OCI-M2 (cell line): ENCODE measurements around the gene CSRP3.

ENCODE experiments used
- DNase-seq: peaks from one replicate; lab custom pipeline; 2025; ENCODE audit not compliant: unreplicated experiment; lab: John Stamatoyannopoulos, UW

The CSRP3 gene

DNA sequence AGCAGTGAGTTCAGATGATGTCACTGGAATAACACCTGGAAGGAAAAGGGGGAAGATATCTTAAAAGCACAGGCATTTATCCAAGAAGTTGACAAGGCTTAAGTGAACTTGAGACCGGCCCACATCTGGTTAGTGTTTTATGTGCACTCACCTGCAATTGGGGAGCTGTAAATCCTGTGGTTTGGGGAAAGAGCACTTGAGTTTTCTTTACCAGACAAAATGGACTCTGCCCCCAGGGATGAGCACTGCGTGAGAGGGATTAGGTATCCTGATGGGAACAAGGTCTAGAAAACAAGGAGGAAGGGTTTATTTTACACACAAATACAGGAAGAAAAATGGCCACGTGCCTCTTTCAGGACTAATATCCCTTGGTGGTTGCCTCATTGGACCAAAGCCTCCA lies 23.8 kb upstream of the CSRP3 start:
- no peak for DNase-seq

DNA sequence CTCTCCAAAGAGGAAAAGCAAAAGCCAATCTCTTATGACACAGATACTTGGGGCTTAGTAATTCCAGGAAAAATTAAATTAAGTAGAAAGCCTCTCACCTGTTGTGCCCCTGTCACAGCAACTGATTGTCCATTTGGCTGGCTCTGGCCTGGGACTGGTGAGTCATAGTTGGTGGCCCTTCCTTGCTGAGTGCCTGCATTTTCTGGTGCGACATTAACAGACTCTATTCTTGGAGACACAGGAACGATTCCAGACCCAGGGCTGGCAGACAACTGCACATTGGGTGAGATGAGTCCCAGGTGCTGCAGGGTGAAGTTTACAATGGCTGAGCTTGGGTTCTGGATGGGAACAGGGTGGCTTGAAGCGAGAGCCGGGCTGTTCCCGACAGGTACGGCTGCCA lies 23.3 kb upstream of the CSRP3 start:
- no peak for DNase-seq

DNA sequence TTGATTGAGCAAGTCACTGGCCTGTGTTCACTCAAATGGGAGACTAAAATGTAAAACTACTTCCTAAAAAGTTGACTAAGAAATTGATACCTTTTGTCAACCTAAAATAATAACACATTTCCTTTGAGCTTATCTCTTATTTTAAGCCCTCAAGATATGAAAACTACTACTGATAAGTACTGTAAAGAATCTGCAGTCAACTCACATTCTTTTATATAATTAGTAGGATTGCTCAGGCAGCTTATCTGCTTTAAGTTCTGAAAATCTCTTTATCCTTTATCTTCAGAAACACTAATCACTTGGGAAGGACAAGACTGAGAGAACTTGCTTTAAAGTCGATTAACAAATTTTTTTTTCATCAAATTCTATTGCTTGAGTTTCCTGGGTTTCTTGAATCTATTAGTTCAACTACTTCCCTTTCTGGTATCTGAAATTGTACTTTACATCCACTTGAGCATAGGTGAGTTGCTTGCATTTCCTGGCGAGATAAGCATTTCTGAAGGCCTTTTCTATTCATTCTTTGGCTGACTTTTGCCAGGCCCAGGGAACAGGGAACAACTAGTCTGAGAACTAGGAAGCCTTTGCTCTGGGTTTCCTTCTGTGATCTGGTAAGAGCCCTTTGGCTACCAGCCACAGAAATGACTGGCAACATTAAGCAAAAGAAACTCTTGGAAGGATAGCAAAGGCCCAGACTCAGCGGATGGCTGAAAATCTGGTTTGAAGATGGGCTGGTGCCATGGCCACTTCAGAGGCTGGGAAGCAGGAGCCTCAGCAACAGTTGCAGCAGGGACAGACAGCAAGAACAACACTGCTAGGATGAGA lies 19.3 kb upstream of the CSRP3 start:
- no peak for DNase-seq

DNA sequence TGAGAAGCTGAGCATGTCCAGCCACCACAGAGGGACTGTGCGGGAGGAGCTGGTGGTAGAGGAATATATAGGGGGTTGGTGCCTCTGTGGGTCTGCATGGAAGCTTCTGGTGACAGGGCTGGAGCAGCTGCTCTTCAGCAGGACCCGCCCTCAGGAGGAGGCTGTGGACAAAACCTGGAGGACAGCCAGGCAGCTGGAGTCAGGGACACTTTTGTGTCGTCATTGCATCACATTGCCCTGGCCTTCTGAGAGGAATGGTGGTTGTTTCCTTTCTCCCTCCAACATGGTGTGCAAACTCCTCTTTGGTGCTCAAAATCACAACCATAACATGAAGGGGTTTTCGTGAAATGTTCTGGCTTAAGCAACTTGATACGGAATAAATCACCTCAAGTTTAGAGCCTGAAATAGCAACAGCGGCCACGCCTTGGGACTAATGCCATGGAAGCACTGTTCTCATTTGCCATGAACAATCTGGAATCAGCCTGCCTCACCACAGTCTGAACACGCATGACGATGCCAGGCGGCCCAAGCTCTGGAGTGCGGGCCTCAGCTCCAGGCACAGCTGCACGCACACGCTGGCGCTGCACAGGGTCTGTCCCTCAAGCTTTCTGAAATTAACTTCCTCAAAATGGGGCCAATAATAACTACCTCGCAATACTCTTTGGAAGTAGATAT lies 17.1 kb upstream of the CSRP3 start:
- no peak for DNase-seq

DNA sequence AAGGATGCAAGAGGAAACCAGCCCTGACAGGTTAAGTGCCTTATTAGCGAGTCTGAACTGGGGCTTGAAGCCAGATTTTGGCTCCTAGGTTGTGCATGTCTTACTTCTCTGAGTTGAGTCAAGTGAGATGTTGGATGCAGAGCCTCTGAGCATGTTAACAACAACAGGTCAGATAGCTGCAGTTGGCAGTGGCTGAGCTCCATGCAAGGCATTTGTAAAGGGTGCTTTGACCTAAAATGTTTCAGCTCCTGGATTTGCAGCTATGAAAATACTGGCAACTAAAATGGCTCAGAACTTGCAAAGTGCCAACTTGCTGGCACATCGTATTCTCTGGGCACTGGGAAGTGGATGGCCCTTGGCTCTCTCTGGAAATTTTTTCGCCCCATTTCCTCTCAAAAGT lies 16.4 kb upstream of the CSRP3 start:
- no peak for DNase-seq

DNA sequence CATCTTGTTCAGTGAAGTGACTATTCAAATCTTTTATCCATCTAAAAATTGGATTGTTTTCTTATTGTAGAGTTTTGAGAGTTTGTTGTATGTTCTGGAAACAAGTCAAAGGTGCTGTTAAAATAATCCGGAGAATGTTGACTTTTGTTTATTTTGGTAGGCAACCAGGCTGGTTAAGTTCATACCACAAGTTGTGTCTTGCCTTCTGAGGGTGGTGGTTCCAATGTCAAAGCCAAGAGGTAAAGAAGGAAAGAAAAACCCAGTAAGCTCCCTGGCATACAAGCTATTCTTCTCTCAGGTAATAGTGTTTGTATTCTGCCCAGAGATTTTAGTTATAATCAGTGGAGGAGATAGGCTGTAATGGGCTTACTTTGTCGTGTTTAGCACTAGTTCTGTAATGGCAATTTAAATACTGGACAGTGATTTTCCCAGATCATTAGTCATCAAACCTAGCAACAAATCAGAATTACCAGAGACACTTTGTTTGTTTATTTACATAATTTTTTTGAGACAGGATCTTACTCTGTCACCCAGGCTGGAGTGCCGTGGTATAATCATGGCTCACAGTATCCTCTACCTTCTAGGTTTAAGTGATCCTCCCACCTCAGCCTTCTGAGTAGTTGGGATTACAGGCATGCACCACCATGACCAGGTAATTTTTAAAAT lies 15.1 kb upstream of the CSRP3 start:
- no peak for DNase-seq

DNA sequence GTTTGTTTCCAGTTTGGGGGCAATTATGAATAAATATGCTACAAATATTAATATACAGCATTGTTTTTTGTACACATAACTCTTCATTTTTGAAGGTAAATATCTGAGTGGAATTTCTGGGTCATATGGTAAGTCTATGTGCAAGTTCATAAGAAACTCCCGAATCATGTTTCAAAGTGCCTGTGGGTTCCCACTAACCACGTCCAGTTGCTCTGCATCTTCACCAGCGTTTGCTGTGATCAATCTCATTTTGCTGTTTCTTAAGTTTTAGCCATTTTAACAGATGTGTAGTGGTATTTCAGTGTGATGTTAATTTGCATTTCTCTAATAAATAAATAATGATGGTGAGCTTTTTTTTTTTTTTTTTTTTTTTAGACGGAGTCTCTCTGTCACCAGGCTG lies 14.2 kb upstream of the CSRP3 start:
- DNase-seq = no peak

DNA sequence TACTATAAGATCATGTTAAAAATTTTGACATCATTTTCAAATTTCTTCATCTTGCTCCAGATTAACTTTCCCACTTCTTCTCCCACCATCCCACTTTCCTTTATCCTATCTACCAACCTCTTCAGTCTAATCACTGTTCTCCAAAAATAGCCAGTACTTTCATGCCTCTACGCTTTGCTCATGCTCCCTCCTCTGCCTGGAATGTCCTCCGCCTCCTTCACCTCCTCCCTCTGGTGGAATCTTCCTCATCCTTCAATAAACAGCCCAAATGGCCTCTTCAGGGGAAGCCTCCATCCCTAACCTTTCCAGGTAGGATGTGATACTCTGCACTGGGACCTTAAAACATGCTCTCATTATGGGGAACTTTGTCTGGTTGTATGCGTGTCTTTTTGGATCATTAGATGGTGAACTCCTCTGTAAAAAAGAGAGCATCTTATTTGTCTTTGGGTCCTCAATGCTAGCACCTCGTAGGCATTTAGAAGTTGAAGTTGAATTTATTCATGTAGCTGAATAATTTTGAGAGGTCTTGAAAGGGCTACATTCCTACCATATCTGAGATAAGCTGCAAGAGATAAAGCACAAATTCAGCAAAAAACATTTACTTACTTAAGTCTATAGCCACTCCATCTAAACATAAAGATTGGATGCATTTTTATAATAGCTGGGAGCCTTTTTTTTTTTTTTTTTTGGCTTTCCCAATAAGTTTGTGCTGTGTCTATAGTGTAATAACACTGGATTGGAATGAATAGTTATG lies 8.0 kb upstream of the CSRP3 start:
- DNase-seq = no peak

DNA sequence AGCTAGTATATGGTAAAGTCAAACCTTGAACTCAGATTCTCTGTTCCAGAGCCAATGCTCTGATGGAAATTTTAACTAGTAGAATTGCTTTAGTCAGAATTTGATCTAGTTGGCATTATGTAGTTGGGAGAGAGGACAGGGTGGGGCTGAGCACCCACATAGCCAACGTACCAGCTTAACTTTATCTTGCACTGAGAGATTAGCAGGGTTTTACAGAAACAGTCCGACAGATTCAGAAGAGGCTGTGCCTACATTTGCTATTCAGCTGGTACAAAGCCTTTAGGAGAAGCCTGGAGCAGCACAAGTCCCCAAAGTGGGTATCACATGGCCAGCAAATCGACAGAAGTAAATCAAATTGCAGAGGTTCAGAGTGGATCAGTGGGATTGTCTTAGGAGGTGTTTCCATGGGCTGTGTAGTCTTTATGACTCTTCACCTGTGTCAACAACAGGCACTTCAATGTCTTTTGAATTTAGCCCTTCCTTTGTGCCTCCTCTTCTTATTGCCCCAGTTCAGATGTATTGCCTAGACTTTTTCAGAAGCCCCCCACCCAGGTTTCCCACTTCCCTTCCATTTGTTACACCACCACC lies 7.3 kb upstream of the CSRP3 start:
- DNase-seq = no peak

DNA sequence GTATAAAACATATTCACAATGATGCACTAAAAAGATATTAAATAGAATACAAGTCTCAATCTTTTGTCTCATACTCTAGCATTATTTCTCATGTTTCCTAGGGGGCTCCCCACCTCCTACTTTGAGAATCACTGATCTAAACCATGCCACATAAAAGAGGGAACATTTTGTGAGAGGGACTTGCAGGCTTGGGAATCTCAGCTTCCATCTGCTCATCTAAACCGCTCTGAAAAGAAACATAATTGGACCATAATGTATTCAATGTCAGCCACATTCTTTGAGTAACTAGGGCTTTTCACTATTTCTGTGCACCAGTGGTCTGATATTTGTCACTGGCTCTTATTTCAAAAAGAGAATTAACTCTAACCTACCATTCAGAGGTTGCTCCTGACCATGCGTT lies 6.4 kb upstream of the CSRP3 start:
- DNase-seq = no peak

DNA sequence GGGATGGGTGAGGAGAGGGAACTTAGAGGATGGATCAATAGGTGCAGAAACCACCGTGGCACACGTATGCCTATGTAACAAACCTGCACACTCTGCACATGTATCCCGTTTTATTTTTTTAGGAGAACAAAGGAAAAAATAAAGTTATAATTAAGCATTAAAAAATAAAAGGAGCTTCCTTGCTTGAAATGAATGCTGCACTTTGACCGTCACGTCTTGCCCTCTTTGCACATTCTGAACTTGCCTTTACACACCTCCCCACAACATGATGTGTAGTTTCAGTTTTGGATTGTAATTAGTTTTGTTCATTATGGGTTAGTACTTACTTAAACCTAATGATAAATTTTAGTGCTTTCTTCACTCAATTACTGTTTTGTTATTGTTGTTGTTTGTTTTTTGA lies 3.1 kb upstream of the CSRP3 start:
- DNase-seq = no peak

DNA sequence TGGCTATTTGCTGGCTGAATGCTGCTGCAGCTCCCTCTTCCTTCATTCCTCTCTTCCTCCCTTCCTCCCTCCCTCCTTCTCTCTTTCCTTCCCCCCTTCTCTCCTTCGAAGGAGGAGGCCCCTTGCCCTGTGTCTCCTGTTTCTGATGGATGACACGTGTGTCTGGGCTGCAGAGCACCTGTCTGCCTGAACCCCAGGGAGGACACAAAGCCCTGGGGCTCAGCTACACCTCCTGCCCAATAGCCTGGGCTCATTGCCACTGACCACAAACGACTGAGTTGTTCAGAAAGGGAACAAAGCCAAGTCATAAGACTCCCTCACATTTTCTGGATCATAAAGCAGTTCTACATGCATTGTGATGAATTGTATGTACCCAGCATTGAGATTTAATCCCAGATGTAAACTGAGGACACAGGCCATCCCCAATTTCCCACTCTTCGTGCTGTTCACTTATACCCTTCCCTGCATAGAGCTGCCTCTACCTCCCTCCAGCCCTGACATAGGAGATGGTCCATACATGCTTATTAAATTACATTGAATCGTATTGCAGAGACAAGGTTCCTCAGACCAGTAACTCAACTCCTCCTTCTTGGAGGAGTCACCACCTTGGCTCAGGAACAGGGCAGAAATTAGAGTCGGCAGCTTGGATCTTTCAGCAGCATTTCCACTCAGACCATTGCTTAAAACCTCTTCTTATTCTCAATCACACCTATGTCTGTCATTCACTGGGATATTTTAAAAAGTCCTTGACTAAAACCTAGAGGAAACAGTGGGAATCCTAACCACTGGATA lies 1.2 kb downstream of the CSRP3 start:
- DNase-seq = no peak

DNA sequence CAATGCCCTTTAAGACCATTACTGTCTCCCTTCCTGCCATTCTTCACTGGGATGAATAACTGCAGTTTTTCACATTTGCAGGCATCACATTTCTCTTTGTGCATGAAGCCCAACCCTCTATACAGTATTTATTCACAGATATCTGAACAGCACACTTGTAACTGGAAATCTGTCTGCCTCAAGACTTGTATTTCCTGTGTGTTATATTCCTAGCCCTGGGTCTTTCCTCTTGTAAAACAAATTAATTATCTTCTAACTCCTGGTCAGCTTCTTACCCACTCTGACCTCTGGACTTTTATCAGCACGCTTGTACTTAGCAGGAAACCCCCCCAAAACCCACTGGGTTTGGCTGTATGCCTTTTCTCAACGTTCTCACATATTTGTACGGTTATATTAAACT lies 2.0 kb downstream of the CSRP3 start:
- DNase-seq = no peak

DNA sequence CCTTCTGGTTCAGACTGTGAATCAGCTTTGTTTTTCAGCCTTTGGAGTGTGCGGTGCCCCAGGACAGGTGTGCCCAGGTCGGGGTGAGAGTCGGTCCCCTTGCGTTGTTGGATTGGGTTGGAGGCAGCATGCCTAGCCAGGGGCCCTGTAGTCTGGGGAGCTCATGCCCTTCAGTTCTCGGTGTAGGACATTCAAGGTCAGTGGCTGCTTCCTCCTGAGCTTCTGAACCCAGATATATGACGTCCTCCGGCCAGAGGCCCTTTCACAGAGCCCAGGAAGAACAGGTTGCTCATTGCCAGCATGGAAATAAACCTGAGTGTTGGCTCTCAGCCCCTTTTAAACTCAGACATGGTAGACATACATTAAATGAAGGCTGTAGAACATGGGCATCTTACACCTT lies 2.7 kb downstream of the CSRP3 start:
- DNase-seq = no peak

DNA sequence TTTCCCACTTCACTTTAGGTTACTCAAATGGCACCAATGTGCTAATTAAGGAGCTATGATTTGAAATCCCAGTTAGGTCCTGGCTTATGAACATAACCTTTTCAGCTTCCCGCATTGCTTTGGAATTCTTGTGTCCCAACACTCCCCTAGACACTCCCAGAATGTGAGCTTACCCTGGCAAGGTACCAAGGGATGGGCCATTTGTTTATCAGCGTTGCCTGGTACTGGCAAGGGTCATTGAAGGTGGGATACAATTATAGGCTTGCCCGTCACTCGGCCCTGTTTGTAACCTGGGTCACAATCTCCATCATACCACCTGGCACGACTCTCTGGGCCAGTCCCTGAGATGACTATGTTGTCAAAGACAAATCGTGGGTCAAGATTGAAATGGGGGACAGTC lies 5.4 kb downstream of the CSRP3 start:
- no peak for DNase-seq

DNA sequence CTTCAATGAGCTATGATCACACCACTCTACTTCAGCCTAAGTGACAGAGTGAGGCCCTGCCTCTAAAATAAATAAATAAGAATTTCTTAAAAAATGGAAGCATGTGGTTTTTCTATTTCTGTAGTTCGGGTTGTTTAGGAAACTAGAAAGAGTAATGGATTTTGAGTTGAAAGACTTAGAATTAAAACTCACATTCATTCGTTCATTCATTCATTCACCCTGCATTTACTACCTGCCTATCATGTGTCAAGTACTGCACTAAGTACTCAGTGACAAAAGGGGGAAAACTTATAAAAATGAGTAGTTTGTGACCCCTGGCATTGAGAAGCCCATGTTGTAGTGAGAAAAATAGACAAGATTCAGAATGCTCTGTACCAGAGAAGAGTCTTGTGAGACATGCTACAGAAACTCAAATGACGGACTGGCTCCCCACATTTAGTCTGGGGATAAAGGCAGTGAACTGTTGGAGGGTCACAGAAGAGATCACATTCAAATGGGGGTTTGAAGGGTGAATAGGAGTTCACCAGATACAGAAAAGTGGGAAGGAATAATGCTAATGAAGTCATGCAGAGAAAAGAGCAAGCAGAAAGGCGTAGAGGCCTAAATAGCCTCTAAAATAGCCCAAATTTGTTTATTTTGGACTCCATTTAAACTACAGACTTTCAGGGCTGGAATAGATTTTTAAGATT lies 7.0 kb downstream of the CSRP3 start:
- no peak for DNase-seq

DNA sequence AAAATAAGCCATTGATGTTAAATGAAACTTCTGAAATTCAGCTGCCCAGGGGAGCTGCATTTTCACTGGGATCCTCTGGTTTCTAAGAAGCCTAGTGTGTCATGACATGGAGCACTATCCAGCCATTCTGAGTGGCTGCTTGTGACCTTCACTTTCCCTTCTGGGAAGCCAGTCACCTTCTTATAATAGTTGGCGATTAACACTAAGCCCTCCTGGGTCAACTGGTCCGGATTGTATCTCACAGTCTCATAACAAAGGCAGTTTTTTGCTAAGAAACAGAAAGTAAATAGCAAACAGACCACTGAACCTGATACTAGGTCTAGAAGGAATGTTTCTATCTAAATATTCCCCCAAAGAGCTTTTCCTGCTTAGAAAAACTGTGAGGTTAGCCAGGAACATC lies 7.9 kb downstream of the CSRP3 start:
- no peak for DNase-seq

DNA sequence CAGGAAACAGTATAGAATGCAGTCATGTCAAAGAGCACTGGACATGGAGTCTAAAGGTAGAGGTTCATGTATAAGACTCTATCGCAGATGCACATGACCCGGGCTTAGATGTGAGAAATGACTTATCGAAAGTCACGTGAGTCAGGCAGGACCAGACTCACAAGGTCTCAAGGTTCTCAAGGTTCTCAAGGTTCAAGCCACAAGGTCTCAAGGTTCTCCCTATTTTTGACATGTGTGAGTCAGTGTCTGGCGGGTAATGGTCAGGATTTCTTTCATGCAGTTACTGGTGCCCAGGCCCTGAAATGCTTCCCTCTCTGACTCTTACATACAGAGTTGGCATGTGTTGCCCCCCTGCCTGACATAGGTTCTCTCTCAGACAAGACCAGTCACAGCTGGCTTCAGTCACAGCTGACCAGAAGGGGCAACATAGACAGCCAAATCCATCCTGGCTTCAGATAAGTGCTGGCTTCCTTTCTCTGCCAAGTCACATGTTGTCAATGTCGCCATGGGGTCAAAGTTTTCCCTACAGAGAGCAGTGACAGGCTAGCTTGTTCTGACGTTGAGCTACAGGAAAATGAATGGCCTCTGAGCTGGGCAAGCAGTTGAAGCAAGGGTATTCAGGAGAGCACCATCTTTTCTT lies 10.1 kb downstream of the CSRP3 start:
- no peak for DNase-seq

DNA sequence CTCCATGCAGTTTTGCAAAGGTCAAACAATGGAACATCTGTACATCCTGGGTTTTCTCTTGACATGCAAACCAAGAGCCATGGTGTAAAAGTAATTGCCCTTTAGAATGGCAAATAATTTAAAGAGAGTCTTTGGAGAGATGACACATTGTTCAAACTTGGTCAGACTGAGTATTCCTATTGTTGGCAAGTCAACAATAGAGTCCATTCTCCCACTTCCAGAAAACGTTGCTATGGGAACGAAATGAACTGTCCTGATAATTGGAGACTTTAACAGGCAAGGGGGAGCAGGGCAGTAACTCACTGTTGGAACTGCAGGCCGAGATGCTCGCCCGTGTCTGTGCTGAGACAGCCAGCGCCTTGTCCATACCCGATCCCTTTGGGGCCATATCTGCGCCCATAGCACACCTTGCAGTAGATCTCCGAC lies 13.9 kb downstream of the CSRP3 start:
- DNase-seq = no peak
